ENCODE measurements around the gene MICOS13.

- no peak for TF ChIP-seq CTCF (conservative IDR thresholded peaks at IDR 0.05)
- TF ChIP-seq ZFX (IDR thresholded peaks at IDR 0.05), result peak; percentile 25; the same call in 1 of the 2 replicates
Measured at GRCh38 chr19:5691822-5692722, 11.8 kb upstream of the MICOS13 start.
